K562 (cell line): ENCODE data around the gene NEUROG3. TPM values are rescaled to one million over a fixed set of nuclear protein-coding genes. Genes with fewer than 3 reads are reported as not detected.

Experiments used
- ATAC-seq: fragments of 200-7000 bp; cut with Tn5 transposase; 3 replicates; pipeline ENCODE4 v1.9.1; 2020; ENCODE audit warnings: moderate library complexity
- BruUV-seq: library from RNA; stranded (reverse); fragments of 400-500 nt; replicated peaks from 2 replicates; lab custom pipeline; 2021; lab: Mats Ljungman, UMichigan
- CTCF ChIA-PET: fragments of 300-600 bp; formaldehyde crosslinking; extraction: SDS; loops from one replicate; lab custom pipeline; 2021; ENCODE audit warnings: low intra/inter-chr PET ratio; lab: Yijun Ruan, JAX
- POLR2A ChIA-PET: fragments of 300-600, 350-650 bp; sonication (Branson Sonifier 250); formaldehyde crosslinking; extraction: SDS; loops from one replicate; lab custom pipeline; 2021; ENCODE audit warnings: antibody characterized with exemption, inconsistent platforms; lab: Yijun Ruan, JAX
- DNase-seq, 4 experiments: peaks; one replicate each; pipeline versions ENCODE4 v3.0.0 to v3.0.0-alpha.2; 2011 to 2018; ENCODE audit warnings: low spot score in 3 of 4, mixed read lengths in 3 of 4; ENCODE audit errors: extremely low read depth in 1 of 4
- FAIRE-seq: peaks from 2 replicates; lab custom pipeline; 2011; peaks lifted over from hg19 to GRCh38; lab: Jason Lieb, UNC
- H2AFZ ChIP-seq: 2 replicates; pipeline ENCODE4 v1.6.0; 2011; ENCODE audit warnings: low read depth, low read length, control low read depth, inconsistent platforms
- H3K27ac ChIP-seq: fragments of 200-600 bp; 3 replicates; pipeline ENCODE4 v1.8.0; 2011; ENCODE audit warnings: low read depth, mild to moderate bottlenecking, control low read depth, inconsistent platforms, low read length, moderate library complexity, mixed read lengths; ENCODE audit errors: extremely low read depth
- H3K27me3 ChIP-seq, 2 experiments: fragments of 300-600 bp in 1 of 2; 2 replicates in 1 of 2; 3 replicates in 1 of 2; pipeline versions ENCODE4 v1.6.0 to v1.8.0; 2011; ENCODE audit warnings: inconsistent platforms in 2 of 2, low read length in 2 of 2, mild to moderate bottlenecking in 1 of 2, mixed read lengths in 1 of 2, moderate library complexity in 1 of 2; ENCODE audit not compliant: control insufficient read depth in 2 of 2, insufficient read depth in 2 of 2
- H3K36me3 ChIP-seq: fragments of 300-600 bp; 3 replicates; pipeline ENCODE4 v1.8.0; 2011; ENCODE audit warnings: mild to moderate bottlenecking, low read length, inconsistent platforms; ENCODE audit not compliant: control insufficient read depth, insufficient read depth
- H3K4me1 ChIP-seq, 2 experiments: fragments of 200-600 bp in 1 of 2; replicated peaks in 1 of 2; 2 replicates in 1 of 2; 3 replicates in 1 of 2; pipeline versions ENCODE4 v1.5.1 to v1.8.0; 2011; ENCODE audit warnings: inconsistent platforms in 2 of 2, low read length in 2 of 2, mild to moderate bottlenecking in 1 of 2, mixed read lengths in 1 of 2, moderate library complexity in 1 of 2; ENCODE audit not compliant: control insufficient read depth in 2 of 2, insufficient read depth in 2 of 2
- H3K4me2 ChIP-seq: 2 replicates; pipeline ENCODE4 v1.6.1; 2011; ENCODE audit warnings: low read length, control low read depth, inconsistent platforms, mixed read lengths; ENCODE audit not compliant: insufficient read depth
- H3K4me3 ChIP-seq: fragments of 200-600 bp; sonication (generic), shearing (Covaris generic); 2 replicates; pipeline ENCODE4 v1.5.1; 2016; ENCODE audit warnings: control low read depth, inconsistent platforms
- H3K79me2 ChIP-seq: fragments of 200-600 bp; 3 replicates; pipeline ENCODE4 v1.8.0; 2011; ENCODE audit warnings: low read length, inconsistent platforms; ENCODE audit not compliant: control insufficient read depth, insufficient read depth
- H3K9ac ChIP-seq, 2 experiments: 2 replicates each; pipeline versions ENCODE4 v1.6.0 to v1.6.1; 2011; ENCODE audit warnings: low read depth in 2 of 2, low read length in 2 of 2, control low read depth in 1 of 2, inconsistent platforms in 1 of 2, mild to moderate bottlenecking in 1 of 2, mixed read lengths in 1 of 2; ENCODE audit not compliant: insufficient read depth in 1 of 2
- H3K9me1 ChIP-seq: one replicate; pipeline ENCODE4 v1.6.0; 2011; ENCODE audit warnings: inconsistent platforms, mild to moderate bottlenecking, low read length, moderate library complexity; ENCODE audit not compliant: control insufficient read depth, insufficient read depth
- H3K9me3 ChIP-seq: replicated peaks from 2 replicates; pipeline ENCODE4 v1.5.1; 2011; ENCODE audit warnings: low read depth, low read length, inconsistent platforms; ENCODE audit not compliant: control insufficient read depth, insufficient read depth
- H4K20me1 ChIP-seq: replicated peaks from 2 replicates; pipeline ENCODE4 v1.6.1; 2011; ENCODE audit warnings: low read length, inconsistent platforms, mixed read lengths; ENCODE audit not compliant: control insufficient read depth, insufficient read depth
- ATF1 ChIP-seq, 2 experiments: fragments of 450-650 bp in 1 of 2; IDR thresholded peaks; 2 replicates each; pipeline ENCODE4 v1.6.1; 2016; ENCODE audit warnings: missing compliant biosample characterization in 1 of 2, missing genetic modification characterization in 1 of 2
- HDAC6 ChIP-seq: IDR thresholded peaks from 2 replicates; pipeline ENCODE4 v1.6.1; 2012; ENCODE audit warnings: low read depth, mild to moderate bottlenecking, control low read depth, inconsistent platforms, low read length, moderate library complexity
- MEIS2 ChIP-seq: fragments of 450-650 bp; IDR thresholded peaks from 2 replicates; pipeline ENCODE4 v1.6.1; 2014; ENCODE audit warnings: mild to moderate bottlenecking; ENCODE audit not compliant: partially characterized antibody
- PHF8 ChIP-seq: fragments of 200-600 bp; sonication (generic); IDR thresholded peaks from 2 replicates; pipeline ENCODE4 v1.6.1; 2012; ENCODE audit warnings: mixed run types, mild to moderate bottlenecking, inconsistent platforms, low read length, moderate library complexity, borderline replicate concordance
- POLR3A ChIP-seq: IDR thresholded peaks from 2 replicates; pipeline ENCODE4 v1.6.1; 2011; ENCODE audit warnings: borderline replicate concordance, mild to moderate bottlenecking, moderate library complexity; ENCODE audit not compliant: insufficient read length, insufficient read depth; ENCODE audit errors: extremely low read depth
- SP2 ChIP-seq: IDR thresholded peaks from 2 replicates; pipeline ENCODE4 v1.6.1; 2011; ENCODE audit warnings: mild to moderate bottlenecking, low read depth, low read length, moderate library complexity; ENCODE audit not compliant: poor library complexity, severe bottlenecking; ENCODE audit errors: extremely low read depth
- STAT5B ChIP-seq: fragments of 250-450 bp; sonication (Bioruptor Pico); IDR thresholded peaks from 2 replicates; pipeline ENCODE4 v1.8.0; 2021; ENCODE audit warnings: mild to moderate bottlenecking, inconsistent platforms
- ZNF707 ChIP-seq: fragments of 250-450 bp; sonication (Bioruptor Pico); conservative IDR thresholded peaks from 2 replicates; pipeline ENCODE4 v1.8.0; 2022; ENCODE audit warnings: inconsistent platforms, mild to moderate bottlenecking, moderate library complexity
- WGBS: fragments of 100-300 bp; shearing (Covaris generic); methylation state at CpG from one replicate; pipeline ENCODE4 v1.1.6; 2016; ENCODE audit warnings: low coverage, mixed read lengths; ENCODE audit not compliant: insufficient coverage; ENCODE audit errors: missing lambda C conversion rate; 5-methylcytosine and 5-hydroxymethylcytosine counted together
- in situ Hi-C: fragments of 300-500 bp; cut with MboI; formaldehyde crosslinking; loops from 4 replicates; pipeline ENCODE4 v1.15.0; 2018; ENCODE audit warnings: inconsistent platforms, mixed read lengths
- intact Hi-C: fragments of 100-400 bp; cut with micrococcal nuclease; formaldehyde crosslinking; loops from 2 replicates; pipeline ENCODE4 v1.14.2; 2022
- polyA plus RNA-seq, 8 experiments: library from polyadenylated mRNA; depleted of rRNA in 4 of 8; stranded (reverse) in 5 of 8; unstranded in 3 of 8; fragments of >200 nt; fragmentation: Nextera tagmentation in 2 of 8; fragmentation: Illumina TruSeq in 1 of 8; extraction: Ambion mirVana in 2 of 8; extraction: Trizol in 1 of 8; gene quantifications; 2 replicates each; pipeline versions ENCODE4 v1.2.1 to v1.2.3, GENCODE V29; 2011 to 2014; ENCODE audit warnings: inconsistent platforms in 1 of 8, missing spikeins in 1 of 8
- total RNA-seq, 7 experiments: library from RNA; depleted of rRNA in 6 of 7; stranded (reverse); fragments of >200 nt in 6 of 7; fragmentation: Illumina TruSeq in 2 of 7; extraction: Trizol in 2 of 7; gene quantifications; 2 replicates each; pipeline versions ENCODE4 v1.2.1 to v1.2.3, GENCODE V29; 2011 to 2021; ENCODE audit warnings: low replicate concordance in 1 of 7
- TF ChIP-seq, protein P1 (sequence below): fragments of 150-350 bp; conservative IDR thresholded peaks from 2 replicates; pipeline ENCODE4 v1.6.1; 2014; ENCODE audit warnings: low read length
- TF ChIP-seq, protein P2 (sequence below): sonication (generic); formaldehyde crosslinking; IDR thresholded peaks from 2 replicates; pipeline ENCODE4 v1.8.0; 2022; ENCODE audit warnings: mild to moderate bottlenecking, missing genetic modification reagents
- TF ChIP-seq, protein P3 (sequence below): fragments of 250-450 bp; sonication (Bioruptor Pico); IDR thresholded peaks from 2 replicates; pipeline ENCODE4 v1.5.0; 2021; ENCODE audit warnings: mild to moderate bottlenecking, moderate library complexity

The NEUROG3 gene
- total and polyA plus RNA-seq, 9 of the 15 experiments (the other 6 are each of a cell fraction or from before 2014, with no cell fraction given): not detected

DNA sequence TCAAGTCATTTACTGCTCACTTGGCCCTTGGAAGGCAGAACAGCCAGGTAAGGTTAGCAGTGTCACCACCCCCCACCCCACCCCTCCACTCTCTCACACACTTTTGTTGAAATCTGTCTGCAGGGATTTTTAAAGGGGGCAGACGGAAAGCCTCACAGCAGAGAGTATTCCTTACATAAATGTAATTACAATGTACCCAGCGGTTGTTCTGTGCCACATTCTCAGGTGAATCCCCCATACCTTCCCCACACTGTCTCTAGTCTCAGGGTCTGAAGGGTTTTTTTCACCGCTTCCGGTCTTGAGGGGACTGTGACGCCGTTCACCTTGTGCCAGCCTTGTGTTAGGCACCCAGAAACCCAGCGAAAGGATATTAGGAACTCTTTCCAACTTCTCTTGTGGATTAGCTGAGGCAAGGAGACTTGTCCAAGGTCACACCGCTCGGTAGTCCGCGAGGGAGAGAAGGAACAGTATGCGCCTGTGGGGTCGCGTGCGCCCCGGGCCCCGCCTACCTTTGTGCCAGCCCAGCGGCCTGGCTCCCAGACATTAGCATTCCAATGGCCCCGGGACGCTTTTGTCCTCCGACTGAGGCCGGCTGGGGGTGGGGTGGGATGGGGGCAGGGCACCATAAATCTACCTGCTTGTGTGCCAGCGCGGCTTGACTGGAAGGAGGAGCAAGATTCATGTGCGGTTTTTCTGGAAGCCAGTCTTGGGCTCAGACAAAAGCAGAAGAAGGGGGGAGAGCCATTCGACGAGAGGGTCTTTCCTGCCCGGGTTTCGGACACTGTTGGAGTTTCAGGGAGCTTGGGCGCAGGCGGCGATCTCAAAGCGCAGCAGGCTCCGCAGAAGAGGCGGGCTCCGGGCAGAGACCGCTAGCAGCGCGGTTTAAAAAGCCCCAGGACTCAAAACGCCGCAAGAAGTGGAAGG is 4.5 kb downstream of the NEUROG3 start:
- peaks cover 41 to 57% of the 10 kb centered on the region in 2 experiments for H3K27me3 ChIP-seq
- H3K9me3 ChIP-seq: no peaks in the 10 kb centered on the region
- BruUV-seq: no TSS peak
- FAIRE-seq: no peak
- POLR2A ChIA-PET: interaction anchor here (1.0 kb wide), 1 partner anchor 35 kb away, joined by 3 read pairs; no protein-coding TSS in a partner anchor
- H3K9ac ChIP-seq: no peak overlapping the region
- no peak for DNase-seq
- H4K20me1 ChIP-seq: peaks cover 18% of the 10 kb centered on the region
- H3K4me3 ChIP-seq: no peak overlapping the region
- in situ Hi-C loops (no loop called here), intact Hi-C loops (no loop called here)
- TF ChIP-seq HDAC6: no peak
- TF ChIP-seq MEIS2: no peak
- TF ChIP-seq, protein P1, sequence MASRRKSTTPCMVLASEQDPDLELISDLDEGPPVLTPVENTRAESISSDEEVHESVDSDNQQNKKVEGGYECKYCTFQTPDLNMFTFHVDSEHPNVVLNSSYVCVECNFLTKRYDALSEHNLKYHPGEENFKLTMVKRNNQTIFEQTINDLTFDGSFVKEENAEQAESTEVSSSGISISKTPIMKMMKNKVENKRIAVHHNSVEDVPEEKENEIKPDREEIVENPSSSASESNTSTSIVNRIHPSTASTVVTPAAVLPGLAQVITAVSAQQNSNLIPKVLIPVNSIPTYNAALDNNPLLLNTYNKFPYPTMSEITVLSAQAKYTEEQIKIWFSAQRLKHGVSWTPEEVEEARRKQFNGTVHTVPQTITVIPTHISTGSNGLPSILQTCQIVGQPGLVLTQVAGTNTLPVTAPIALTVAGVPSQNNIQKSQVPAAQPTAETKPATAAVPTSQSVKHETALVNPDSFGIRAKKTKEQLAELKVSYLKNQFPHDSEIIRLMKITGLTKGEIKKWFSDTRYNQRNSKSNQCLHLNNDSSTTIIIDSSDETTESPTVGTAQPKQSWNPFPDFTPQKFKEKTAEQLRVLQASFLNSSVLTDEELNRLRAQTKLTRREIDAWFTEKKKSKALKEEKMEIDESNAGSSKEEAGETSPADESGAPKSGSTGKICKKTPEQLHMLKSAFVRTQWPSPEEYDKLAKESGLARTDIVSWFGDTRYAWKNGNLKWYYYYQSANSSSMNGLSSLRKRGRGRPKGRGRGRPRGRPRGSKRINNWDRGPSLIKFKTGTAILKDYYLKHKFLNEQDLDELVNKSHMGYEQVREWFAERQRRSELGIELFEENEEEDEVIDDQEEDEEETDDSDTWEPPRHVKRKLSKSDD: no peak
- no peak for TF ChIP-seq SP2
- TF ChIP-seq STAT5B (CRISPR knock-in tag): no peak
- no peak for TF ChIP-seq ATF1 (CRISPR knock-in tag; IDR thresholded peaks at IDR 0.05)
- TF ChIP-seq ATF1 (tag; IDR thresholded peaks at IDR 0.05): no peak
- no peak for TF ChIP-seq PHF8
- TF ChIP-seq, protein P2, sequence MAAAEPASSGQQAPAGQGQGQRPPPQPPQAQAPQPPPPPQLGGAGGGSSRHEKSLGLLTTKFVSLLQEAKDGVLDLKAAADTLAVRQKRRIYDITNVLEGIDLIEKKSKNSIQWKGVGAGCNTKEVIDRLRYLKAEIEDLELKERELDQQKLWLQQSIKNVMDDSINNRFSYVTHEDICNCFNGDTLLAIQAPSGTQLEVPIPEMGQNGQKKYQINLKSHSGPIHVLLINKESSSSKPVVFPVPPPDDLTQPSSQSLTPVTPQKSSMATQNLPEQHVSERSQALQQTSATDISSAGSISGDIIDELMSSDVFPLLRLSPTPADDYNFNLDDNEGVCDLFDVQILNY (CRISPR knock-in tag): no peak
- no peak for TF ChIP-seq ZNF707
- TF ChIP-seq POLR3A: no peak
- TF ChIP-seq, protein P3, sequence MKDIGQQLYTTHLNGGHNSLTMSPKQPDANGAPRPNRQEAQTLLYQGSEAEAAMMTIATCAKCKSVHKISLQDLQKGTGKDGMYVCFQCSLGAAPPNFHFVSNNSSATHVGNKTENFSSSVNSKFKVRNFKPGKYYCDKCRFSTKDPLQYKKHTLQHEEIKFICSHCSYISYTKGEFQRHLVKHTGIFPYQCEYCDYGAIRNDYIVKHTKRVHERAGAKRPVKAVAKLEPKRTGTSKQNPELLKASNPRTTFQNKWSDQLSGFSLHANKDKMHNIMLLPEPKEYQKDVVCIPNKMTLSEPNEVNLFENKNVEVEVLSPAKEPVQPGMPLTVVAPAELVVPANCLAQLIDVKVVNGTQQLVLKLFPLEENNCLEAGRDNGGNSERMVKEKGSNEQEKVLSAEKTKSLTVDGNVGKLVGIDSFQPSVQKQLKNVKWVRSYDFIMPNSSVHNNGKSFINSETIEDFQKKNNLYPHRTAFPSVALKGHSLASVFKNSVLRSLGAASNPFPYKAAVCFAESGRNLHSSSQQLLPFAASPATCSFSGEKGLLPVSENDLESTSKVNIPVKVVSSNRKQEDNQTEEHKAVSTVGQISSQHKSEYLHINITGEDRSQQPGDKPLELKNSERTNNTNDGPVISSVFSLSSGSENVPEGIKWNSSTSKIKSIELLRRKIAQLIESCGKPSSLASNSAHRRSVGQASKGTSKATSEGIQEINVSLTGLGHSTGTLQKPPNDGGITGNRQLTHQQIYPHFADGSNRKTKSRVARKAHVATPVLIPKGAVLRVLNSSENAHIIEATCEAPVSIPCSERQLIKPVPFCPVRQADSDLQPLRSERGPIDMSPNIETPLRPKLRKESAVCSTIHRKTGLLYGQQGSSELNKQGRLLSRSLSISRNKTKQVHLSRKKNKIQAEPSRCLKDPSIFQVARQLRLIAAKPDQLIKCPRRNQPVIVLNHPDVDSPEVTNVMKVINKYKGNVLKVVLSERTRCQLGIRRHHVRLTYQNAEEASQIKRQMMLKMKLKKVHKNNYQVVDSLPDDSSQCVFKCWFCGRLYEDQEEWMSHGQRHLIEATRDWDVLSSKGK (CRISPR knock-in tag): no peak
- no peaks in the 10 kb centered on the region for H3K79me2 ChIP-seq
- H3K9me1 ChIP-seq: no peaks in the 10 kb centered on the region
- no peak for ATAC-seq
- CTCF ChIA-PET: no interaction called here
- H2AFZ ChIP-seq: no peak overlapping the region
- no peaks in the 10 kb centered on the region for H3K36me3 ChIP-seq
- no peak overlapping the region for H3K27ac ChIP-seq
- 8% methylated on average over 39 of the region's 41 CpGs for WGBS
- H3K4me1 ChIP-seq: peaks cover 0 to 15% of the 10 kb centered on the region in 2 experiments; a peak in 2 of 5 replicates
- no peak overlapping the region for H3K4me2 ChIP-seq
